HCT116 (cell line): ENCODE results near the gene CDH23. TPM values are rescaled to one million over a fixed set of nuclear protein-coding genes. Genes with fewer than 3 reads are reported as not detected.

Source experiments
- ATAC-seq: fragments of 200-7000 bp; cut with Tn5 transposase; 2 replicates; pipeline ENCODE4 v1.9.1; 2020; ENCODE audit warnings: mild to moderate bottlenecking, moderate library complexity
- BruUV-seq: library from RNA; stranded (reverse); fragments of 400-500 nt; replicated peaks from 2 replicates; lab custom pipeline; 2021; lab: Mats Ljungman, UMichigan
- CTCF ChIA-PET: fragments of 300-600 bp; sonication (Branson Sonifier 250); formaldehyde crosslinking; loops from one replicate; lab custom pipeline; 2021; ENCODE audit warnings: antibody characterized with exemption; lab: Charles Lee
- POLR2A ChIA-PET: fragments of 300-600, 350-600 bp; sonication (Branson Sonifier 250); formaldehyde crosslinking; loops from one replicate; lab custom pipeline; 2021; ENCODE audit warnings: antibody characterized with exemption; lab: Charles Lee
- RAD21 ChIA-PET, 2 experiments: fragments of 300-600 bp; sonication (Branson Sonifier 250); formaldehyde crosslinking; loops; one replicate each; lab custom pipeline; 2023; ENCODE audit warnings: low total read pairs in 2 of 2; ENCODE audit not compliant: uncharacterized antibody in 2 of 2, unreplicated experiment in 2 of 2, low non-redundant PET in 1 of 2; lab: Charles Lee
- DNase-seq: peaks from one replicate; pipeline ENCODE4 v3.0.0-alpha.2; 2010; ENCODE audit warnings: low read depth, low spot score
- H2AFZ ChIP-seq: fragments of 200-600 bp; shearing (Covaris generic), sonication (generic); 2 replicates; pipeline ENCODE4 v1.6.1; 2017; ENCODE audit warnings: low read depth, mixed run types, mixed read lengths, antibody characterized with exemption, low read length; ENCODE audit not compliant: poor library complexity, severe bottlenecking
- H3K27ac ChIP-seq: 2 replicates; pipeline ENCODE4 v1.5.1; 2012; ENCODE audit warnings: low read depth, low read length
- H3K27me3 ChIP-seq: fragments of 200-600 bp; sonication (generic); 2 replicates; pipeline ENCODE4 v1.6.1; 2016; ENCODE audit warnings: mixed run types, low read length, mixed read lengths; ENCODE audit not compliant: insufficient read depth
- H3K36me3 ChIP-seq, 2 experiments: fragments of 200-500 bp in 1 of 2; fragments of 200-600 bp in 1 of 2; sonication (Bioruptor generic) in 1 of 2; sonication (generic) in 1 of 2; 2 replicates each; pipeline versions ENCODE4 v1.5.1 to v1.6.1; 2014 to 2016; ENCODE audit warnings: low read length in 2 of 2, inconsistent platforms in 1 of 2, mixed read lengths in 1 of 2, mixed run types in 1 of 2; ENCODE audit not compliant: insufficient read depth in 2 of 2, control insufficient read depth in 1 of 2
- H3K4me1 ChIP-seq, 2 experiments: fragments of 200-600 bp in 1 of 2; sonication (generic) in 1 of 2; 2 replicates each; pipeline versions ENCODE4 v1.5.1 to v1.6.1; 2012 to 2017; ENCODE audit warnings: low read length in 2 of 2, inconsistent platforms in 1 of 2, mild to moderate bottlenecking in 1 of 2, mixed read lengths in 1 of 2, mixed run types in 1 of 2, moderate library complexity in 1 of 2; ENCODE audit not compliant: insufficient read depth in 2 of 2, control insufficient read depth in 1 of 2
- H3K4me2 ChIP-seq: fragments of 200-600 bp; sonication (generic); 2 replicates; pipeline ENCODE4 v1.6.1; 2017; ENCODE audit warnings: mixed run types, low read length, mixed read lengths
- H3K4me3 ChIP-seq, 2 experiments: fragments of 200-600 bp in 1 of 2; sonication (generic) in 1 of 2; replicated peaks in 1 of 2; 2 replicates each; pipeline ENCODE4 v1.5.1; 2011 to 2016; ENCODE audit warnings: low read length in 2 of 2, control low read depth in 1 of 2, low read depth in 1 of 2, mild to moderate bottlenecking in 1 of 2, mixed read lengths in 1 of 2, mixed run types in 1 of 2
- H3K79me2 ChIP-seq: fragments of 200-600 bp; sonication (generic); 2 replicates; pipeline ENCODE4 v1.6.1; 2017; ENCODE audit warnings: mild to moderate bottlenecking, mixed run types, low read length, moderate library complexity, mixed read lengths; ENCODE audit not compliant: insufficient read depth
- H3K9ac ChIP-seq: fragments of 200-600 bp; sonication (generic); 2 replicates; pipeline ENCODE4 v1.6.1; 2016; ENCODE audit warnings: low read length, mixed read lengths
- H3K9me2 ChIP-seq: fragments of 200-600 bp; sonication (generic), shearing (Covaris generic); 2 replicates; pipeline ENCODE4 v1.6.1; 2017; ENCODE audit warnings: mixed run types, mild to moderate bottlenecking, moderate library complexity; ENCODE audit not compliant: insufficient read depth
- H3K9me3 ChIP-seq, 2 experiments: fragments of 200-500 bp in 1 of 2; fragments of 200-600 bp in 1 of 2; sonication (Bioruptor generic) in 1 of 2; sonication (generic) in 1 of 2; 2 replicates each; pipeline ENCODE4 v1.6.1; 2014 to 2017; ENCODE audit warnings: low read length in 2 of 2, mixed read lengths in 2 of 2, inconsistent platforms in 1 of 2, low read depth in 1 of 2, mild to moderate bottlenecking in 1 of 2, mixed run types in 1 of 2, moderate library complexity in 1 of 2; ENCODE audit not compliant: control insufficient read depth in 1 of 2, insufficient read depth in 1 of 2
- H4K20me1 ChIP-seq: fragments of 200-600 bp; sonication (generic), shearing (Covaris generic); 2 replicates; pipeline ENCODE4 v1.6.1; 2017; ENCODE audit warnings: mixed run types, mild to moderate bottlenecking, moderate library complexity; ENCODE audit not compliant: insufficient read depth
- ATF3 ChIP-seq: IDR thresholded peaks from 2 replicates; pipeline ENCODE4 v1.6.1; 2012
- CBX3 ChIP-seq: IDR thresholded peaks from 2 replicates; pipeline ENCODE4 v1.6.1; 2012; ENCODE audit warnings: low read depth
- CEBPB ChIP-seq: IDR thresholded peaks from 2 replicates; pipeline ENCODE4 v1.6.1; 2012; ENCODE audit warnings: low read depth
- CTCF ChIP-seq, 3 experiments: fragments of 200-600 bp in 1 of 3; sonication (generic) in 1 of 3; IDR thresholded peaks in 2 of 3; conservative IDR thresholded peaks in 1 of 3; 2 replicates each; pipeline ENCODE4 v1.5.1; 2012 to 2017; ENCODE audit warnings: low read depth in 2 of 3, low read length in 2 of 3, antibody characterized with exemption in 1 of 3, borderline replicate concordance in 1 of 3, control low read depth in 1 of 3, mild to moderate bottlenecking in 1 of 3, mixed read lengths in 1 of 3, mixed run types in 1 of 3, moderate library complexity in 1 of 3; ENCODE audit not compliant: insufficient read depth in 1 of 3
- EGR1 ChIP-seq: IDR thresholded peaks from 2 replicates; pipeline ENCODE4 v1.6.1; 2012; ENCODE audit warnings: low read depth
- ELF1 ChIP-seq: IDR thresholded peaks from 2 replicates; pipeline ENCODE4 v1.6.1; 2012; ENCODE audit warnings: low read depth, borderline replicate concordance
- FOSL1 ChIP-seq: IDR thresholded peaks from 2 replicates; pipeline ENCODE4 v1.6.1; 2012; ENCODE audit warnings: low read depth
- MAX ChIP-seq: IDR thresholded peaks from 2 replicates; pipeline ENCODE4 v1.6.1; 2012
- SIN3A ChIP-seq: IDR thresholded peaks from 2 replicates; pipeline ENCODE4 v1.6.1; 2012; ENCODE audit warnings: low read depth
- SP1 ChIP-seq: IDR thresholded peaks from 2 replicates; pipeline ENCODE4 v1.6.1; 2012; ENCODE audit warnings: low read depth
- SRF ChIP-seq: IDR thresholded peaks from 2 replicates; pipeline ENCODE4 v1.6.1; 2012; ENCODE audit warnings: low read depth
- YY1 ChIP-seq: IDR thresholded peaks from 2 replicates; pipeline ENCODE4 v1.6.1; 2011; ENCODE audit warnings: low read length, low read depth, moderate library complexity, mild to moderate bottlenecking; ENCODE audit not compliant: insufficient replicate concordance; ENCODE audit errors: extremely low read depth
- ZFX ChIP-seq: fragments of 450-650 bp; IDR thresholded peaks from 2 replicates; pipeline ENCODE4 v1.6.1; 2017
- ZNF274 ChIP-seq: fragments of 200-500 bp; sonication (Bioruptor generic); IDR thresholded peaks from 2 replicates; pipeline ENCODE4 v1.6.1; 2014; ENCODE audit warnings: mild to moderate bottlenecking, low read depth, low read length, inconsistent platforms
- intact Hi-C: fragments of 100-400 bp; cut with micrococcal nuclease; formaldehyde crosslinking; loops from 2 replicates; pipeline ENCODE4 v1.10.0; 2022
- total RNA-seq: library from RNA; stranded (reverse); gene quantifications from one replicate; pipeline ENCODE4 v1.2.1, GENCODE V29; 2021; ENCODE audit not compliant: unreplicated experiment

The CDH23 gene
- total RNA-seq, 1 experiment from 2014 or later, result not detected

GRCh38 chr10:71825217-71825616, 428.5 kb downstream of the CDH23 start:
- no peaks in the 10 kb centered on the region for H3K27me3 ChIP-seq
- H4K20me1 ChIP-seq, result no peaks in the 10 kb centered on the region
- ATAC-seq (no peak), DNase-seq (no peak)
- no peak overlapping the region for H2AFZ ChIP-seq
- H3K36me3 ChIP-seq, result peaks cover 53 to 54% of the 10 kb centered on the region in 2 experiments
- H3K4me3 ChIP-seq, result no peak overlapping the region
- TF ChIP-seq ELF1 (no peak), CTCF (IDR thresholded peaks at IDR 0.05 in 2 of 3, conservative IDR thresholded peaks at IDR 0.05 in 1 of 3; ENCODE audit: borderline replicate concordance in 1 of 3, insufficient read depth in 1 of 3, low read depth in 2 of 3, low read length in 2 of 3) (peak in 2 of 3 experiments; percentile 15 to 32; a peak in 2 of 6 replicates)
- H3K79me2 ChIP-seq, result no peaks in the 10 kb centered on the region
- no peak overlapping the region for H3K4me2 ChIP-seq
- ChIA-PET CTCF (interaction anchor here (2.0 kb wide), 1 partner anchor 71 kb away, joined by 8 read pairs; no protein-coding TSS in a partner anchor), POLR2A (no interaction called here), RAD21 (no interaction called here)
- H3K4me1 ChIP-seq, result no peaks in the 10 kb centered on the region
- H3K27ac ChIP-seq, result no peak overlapping the region
- H3K9me2 ChIP-seq, result no peaks in the 10 kb centered on the region
- no peak overlapping the region for H3K9ac ChIP-seq
- intact Hi-C loops, result no loop called here
- BruUV-seq, result TSS peak; percentile 8
- H3K9me3 ChIP-seq, result no peaks in the 10 kb centered on the region

GRCh38 chr10:71827852-71828251, 431.1 kb downstream of the CDH23 start:
- H3K79me2 ChIP-seq, result peaks cover 9% of the 10 kb centered on the region; the same call in 1 of the 2 replicates
- ATAC-seq (no peak), DNase-seq (no peak)
- H3K4me3 ChIP-seq, result no peak overlapping the region
- H3K4me1 ChIP-seq, result peaks cover 0 to 7% of the 10 kb centered on the region in 2 experiments; a peak in 1 of 4 replicates
- no peaks in the 10 kb centered on the region for H4K20me1 ChIP-seq
- RAD21 ChIA-PET, result no interaction called here
- CTCF ChIA-PET, result interaction anchor here (0.9 kb wide), 1 partner anchor 68 kb away, joined by 4 read pairs; no protein-coding TSS in a partner anchor
- H3K27me3 ChIP-seq, result no peaks in the 10 kb centered on the region
- H3K9ac ChIP-seq, result no peak overlapping the region
- H3K9me2 ChIP-seq, result no peaks in the 10 kb centered on the region
- H3K36me3 ChIP-seq, result peaks cover 49 to 54% of the 10 kb centered on the region in 2 experiments
- intact Hi-C loops, result no loop called here
- H3K9me3 ChIP-seq, result no peaks in the 10 kb centered on the region
- BruUV-seq, result no TSS peak
- POLR2A ChIA-PET, result no interaction called here
- no peak for TF ChIP-seq CTCF (IDR thresholded peaks at IDR 0.05 in 2 of 3, conservative IDR thresholded peaks at IDR 0.05 in 1 of 3; ENCODE audit: borderline replicate concordance in 1 of 3, insufficient read depth in 1 of 3, low read depth in 2 of 3, low read length in 2 of 3)
- TF ChIP-seq EGR1, result no peak
- no peak for TF ChIP-seq YY1
- TF ChIP-seq CEBPB, result no peak
- TF ChIP-seq CBX3, result no peak
- no peak for TF ChIP-seq FOSL1
- no peak for TF ChIP-seq SP1
- TF ChIP-seq ZNF274, result no peak
- TF ChIP-seq SRF, result no peak
- TF ChIP-seq SIN3A, result no peak
- TF ChIP-seq MAX, result no peak
- no peak for TF ChIP-seq ZFX
- no peak for TF ChIP-seq ATF3
- no peak overlapping the region for H3K4me2 ChIP-seq
- no peak overlapping the region for H3K27ac ChIP-seq
- H2AFZ ChIP-seq, result no peak overlapping the region
